HG02981 (cell line): ENCODE data around the gene GLRA2.
A peak's percentile ranks its signal among the peaks of the same experiment; 100 is the strongest.

Source experiments
- ATAC-seq: cut with Tn5 transposase; IDR thresholded peaks from one replicate; pipeline ENCODE4 v1.9.1; 2021; ENCODE audit warnings: mild to moderate bottlenecking, moderate library complexity; ENCODE audit not compliant: unreplicated experiment

GLRA2 gene

DNA sequence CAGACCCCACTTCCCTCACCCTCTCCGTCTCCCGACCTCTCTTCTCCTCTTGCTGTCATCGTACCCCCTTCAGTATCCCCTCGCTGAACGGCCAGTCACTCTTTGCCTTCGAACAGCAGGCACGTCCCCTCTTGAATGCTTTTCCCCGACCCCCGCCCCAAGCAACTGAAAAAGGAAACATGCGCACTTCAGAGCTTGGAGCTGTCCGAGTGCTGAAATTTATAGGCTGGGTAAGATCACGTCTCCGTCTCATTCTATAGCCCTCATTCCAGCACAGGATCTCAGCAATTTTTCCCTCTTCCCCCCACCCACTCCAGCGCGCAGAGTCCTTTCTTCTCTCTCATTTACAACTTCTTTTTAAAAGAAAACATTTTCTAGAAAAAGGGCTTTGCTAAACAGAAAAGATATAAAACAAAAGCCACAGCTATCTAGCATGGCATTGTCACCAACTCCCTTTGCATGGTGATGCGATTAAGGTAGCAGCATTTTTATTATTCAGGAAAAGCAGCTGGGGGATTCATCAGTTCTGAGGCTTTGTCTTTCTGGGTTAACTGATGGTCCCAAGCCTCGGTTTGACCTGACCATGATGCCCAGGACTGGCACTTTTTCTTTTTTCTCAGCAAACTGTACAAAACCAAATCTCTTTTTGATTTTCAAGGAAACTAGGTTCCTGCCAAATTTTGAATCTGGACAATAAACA lies at the start of gene GLRA2:
Gene GLRA2 (plus strand): TSS at position 247 of the 700 bp plus-strand sequence. CDS start 522 bp downstream, outside the sequence.
- ATAC-seq: no peak

DNA sequence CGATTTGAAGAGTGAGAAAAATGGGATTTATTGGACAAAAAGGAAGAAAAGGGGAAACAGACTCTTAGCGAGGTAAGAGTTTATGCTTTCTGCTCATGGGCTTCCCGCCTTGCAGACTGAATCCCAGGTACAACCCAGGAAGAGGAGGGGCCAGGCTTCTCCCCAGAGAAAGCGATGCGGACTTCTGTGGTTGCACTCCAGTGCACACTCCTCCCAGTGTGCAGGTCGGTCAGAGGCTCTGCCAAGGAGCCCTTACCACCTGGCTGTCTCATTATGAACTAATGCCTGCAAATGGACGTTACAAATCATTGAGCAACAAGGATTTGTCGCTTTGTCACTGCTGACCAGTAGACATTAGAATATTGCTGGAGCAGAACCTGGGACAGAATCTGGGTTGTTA lies 39.9 kb upstream of the GLRA2 start:
- no peak for ATAC-seq

DNA sequence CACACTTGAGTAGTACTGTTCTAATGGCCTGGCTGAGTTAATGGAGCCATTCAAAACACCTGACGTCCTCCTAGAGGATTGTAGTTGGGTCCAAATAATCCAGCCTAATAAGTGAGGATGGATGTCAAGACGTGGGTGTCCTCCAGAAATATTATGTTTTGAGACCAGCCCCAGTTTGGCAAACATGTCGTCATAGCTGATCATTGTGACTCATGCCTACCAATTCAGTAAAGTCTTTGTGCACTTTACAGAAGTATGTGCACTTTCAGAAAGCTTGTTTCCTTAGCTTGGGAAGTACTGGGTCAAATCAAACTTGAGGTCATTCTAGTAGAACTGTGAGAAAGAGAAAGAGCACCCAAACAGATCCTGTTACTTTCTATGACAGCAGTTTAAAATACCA lies 37.6 kb upstream of the GLRA2 start:
- ATAC-seq: no peak

DNA sequence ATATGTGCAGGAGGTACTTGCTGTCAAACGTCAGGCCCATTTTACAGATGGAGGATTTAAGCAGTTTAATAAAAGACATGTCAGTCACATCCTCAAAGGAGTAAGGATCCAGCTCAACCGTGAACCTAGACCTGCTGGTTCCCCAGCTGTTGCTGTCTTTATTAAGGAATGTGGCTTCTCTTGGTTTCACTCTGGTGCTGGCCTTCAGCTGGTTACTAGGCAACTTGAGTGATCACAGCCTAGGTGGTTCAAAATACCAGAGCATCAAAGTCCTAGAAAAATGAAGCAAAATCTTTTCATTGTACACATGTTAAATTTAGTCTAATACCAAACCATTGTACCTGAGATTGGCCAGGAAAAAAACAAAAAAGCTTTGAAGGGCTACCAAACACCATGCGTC lies 32.7 kb upstream of the GLRA2 start:
- ATAC-seq: peak; percentile 50

DNA sequence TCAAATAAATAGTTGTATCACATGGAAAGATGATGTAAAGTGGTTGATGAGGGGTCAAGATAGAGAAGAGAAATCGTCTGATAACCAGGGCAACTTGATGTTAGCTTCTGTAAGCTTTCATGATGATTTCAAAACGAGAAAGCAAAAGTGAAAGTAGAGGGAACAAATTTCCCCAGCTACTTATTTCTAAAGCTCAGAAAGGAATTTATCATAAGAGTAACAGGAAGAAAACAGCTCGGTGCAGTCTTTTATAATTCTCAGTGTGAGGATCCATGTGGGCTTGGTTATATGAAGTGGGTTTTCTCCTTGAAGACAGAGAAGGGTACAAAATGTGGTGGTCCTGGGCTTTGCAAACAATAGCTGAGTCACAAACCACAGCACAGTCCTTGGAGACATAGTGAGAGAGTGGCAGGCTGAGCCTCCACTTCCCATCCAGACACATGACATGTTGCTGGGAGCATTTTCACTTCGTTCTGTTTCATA lies 32.1 kb upstream of the GLRA2 start:
- peak; percentile 75 for ATAC-seq

DNA sequence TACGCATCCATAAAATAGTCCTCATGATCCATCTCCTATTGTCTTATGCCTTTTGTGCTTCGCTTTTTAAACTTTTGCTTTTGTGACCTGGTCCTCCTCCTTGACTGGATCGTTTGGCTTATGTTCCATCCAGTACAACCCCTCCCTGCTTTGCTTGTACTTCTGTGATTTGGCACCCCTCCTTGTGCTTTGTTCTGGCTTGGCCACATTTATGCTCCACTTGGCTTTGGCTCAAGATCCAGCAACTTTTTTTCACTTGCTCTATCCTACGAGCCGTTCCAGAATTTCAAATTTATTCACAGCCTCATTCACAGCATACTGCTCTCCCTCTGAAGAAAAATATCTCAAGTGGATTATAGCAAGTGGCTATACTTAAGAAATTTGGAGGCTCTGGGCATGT lies 28.0 kb upstream of the GLRA2 start:
- ATAC-seq: no peak

DNA sequence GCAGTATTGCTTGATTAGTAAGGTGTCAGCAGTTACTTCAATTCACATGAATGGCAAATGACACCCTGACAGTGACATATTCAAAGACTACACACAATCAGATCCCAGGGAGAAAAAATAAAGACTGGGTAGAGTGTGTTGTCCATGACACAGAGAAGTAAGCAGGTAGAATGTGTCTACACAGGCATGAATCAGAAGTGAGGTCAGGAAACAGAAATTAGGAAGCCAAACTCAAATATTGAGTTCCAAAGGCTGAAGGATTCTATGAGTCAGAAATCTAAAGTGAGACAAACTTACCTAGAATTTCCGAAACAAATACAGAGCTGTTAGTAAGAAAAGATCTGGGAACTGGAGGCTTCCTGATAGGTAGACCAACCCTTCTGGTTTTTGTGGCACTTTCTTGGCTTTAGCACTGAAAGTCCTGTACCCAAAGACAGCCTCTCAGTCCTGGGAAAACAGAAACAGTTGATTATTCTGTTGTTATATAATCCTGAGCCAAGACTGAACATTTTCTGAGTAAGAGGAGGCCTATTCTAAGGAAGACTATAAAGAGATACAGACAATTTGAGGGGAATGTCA lies 24.3 kb upstream of the GLRA2 start:
- ATAC-seq: no peak

DNA sequence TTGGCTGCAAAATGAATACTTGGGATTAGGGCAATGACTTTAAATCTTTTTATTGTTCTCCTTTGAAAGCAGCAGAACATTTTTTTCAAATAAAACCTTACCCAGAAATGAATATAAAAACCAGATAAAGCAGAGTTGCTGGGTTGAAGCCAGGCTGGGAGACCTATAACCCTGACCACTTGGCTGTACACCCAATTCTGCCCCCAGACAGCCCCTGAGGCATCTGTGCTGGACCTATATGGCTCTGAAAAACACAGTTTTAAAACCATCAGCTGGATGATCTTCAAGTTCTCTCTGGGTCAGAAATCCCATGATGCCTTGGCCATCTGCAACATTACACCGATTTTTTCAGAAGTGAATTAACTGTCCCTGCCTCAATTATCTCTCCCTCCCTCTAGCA lies 23.7 kb upstream of the GLRA2 start:
- no peak for ATAC-seq

DNA sequence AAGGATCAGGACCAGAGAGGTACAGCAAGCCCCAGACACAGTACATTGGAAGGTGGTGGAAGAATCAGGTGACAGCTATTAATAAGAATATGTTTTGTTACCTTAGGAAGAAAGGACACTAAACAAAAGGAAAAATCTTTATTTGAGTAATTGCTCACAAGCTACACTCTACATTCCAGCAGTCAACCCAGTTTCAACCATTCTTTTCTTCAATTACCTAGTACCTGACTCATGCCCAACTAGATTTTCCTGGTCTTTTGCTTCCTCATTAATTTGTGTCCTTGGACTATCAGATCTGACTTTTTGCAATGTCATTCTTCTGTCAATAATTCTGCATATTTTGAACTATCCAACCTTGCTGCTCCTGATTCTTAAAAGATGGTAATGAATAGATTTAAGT lies 22.5 kb upstream of the GLRA2 start:
- ATAC-seq: no peak

DNA sequence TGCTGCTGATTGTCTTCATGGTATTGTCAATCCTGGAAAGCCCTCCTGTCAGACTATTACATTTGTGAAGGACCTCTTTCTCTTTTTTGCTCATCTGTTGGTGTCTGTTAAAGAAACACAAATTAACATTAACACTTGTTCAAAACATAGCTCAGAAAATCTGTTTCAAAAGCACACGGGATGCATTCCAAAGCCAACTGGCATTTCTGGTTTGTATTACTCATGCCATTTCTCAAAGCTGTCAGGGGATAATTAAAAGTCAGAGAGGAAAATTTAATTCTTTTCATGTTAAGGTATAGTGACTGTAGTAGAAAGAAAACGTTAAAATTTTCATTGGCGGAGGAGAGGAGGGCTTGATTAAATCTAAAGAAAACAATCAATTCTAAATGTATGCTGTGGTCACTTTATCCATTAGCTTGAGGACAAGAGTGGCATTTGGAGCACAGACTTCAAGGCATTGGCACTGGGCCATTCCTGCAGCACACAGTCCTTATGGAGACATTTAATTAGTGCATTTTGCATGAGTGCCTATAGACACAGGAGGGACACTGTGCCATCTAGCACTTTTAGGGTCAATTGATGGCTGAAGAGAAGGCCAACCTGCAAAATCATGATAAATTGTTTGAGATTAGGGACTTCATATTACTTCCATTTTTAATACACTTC lies 21.2 kb upstream of the GLRA2 start:
- ATAC-seq: no peak

DNA sequence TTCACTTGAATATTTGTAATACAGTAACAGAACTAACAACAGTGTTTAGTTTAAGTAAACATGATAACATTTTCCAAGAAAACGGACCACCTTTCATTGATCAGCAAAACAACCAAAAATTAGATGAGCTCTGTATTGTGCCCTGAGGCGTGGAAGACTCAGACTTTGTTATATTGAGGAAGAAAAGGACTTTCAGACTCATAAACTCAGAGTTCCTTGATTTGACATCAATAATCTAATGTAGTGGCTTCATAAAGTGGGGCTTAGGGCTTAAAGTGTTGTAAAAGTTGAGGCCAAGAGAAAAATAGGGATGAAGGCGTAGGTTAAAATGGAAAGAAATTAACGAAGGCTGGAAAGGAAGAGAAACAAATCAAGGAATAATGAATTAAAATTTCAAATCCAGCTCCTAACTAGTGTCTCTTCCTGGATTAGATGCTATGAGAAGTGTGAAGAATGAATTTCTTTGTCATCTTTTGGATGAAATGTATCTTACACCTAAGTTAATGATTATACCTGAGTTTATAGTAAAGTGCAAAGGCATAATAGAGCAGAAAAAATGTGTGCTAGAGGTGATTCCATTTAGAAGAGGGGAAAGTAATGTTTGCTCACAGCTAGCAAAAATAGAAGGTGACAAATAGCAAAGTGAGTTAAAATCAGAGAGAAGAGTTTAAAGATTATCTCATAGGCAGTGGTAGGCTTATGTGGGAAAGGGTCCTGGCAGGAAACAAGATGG lies 19.8 kb upstream of the GLRA2 start:
- no peak for ATAC-seq

DNA sequence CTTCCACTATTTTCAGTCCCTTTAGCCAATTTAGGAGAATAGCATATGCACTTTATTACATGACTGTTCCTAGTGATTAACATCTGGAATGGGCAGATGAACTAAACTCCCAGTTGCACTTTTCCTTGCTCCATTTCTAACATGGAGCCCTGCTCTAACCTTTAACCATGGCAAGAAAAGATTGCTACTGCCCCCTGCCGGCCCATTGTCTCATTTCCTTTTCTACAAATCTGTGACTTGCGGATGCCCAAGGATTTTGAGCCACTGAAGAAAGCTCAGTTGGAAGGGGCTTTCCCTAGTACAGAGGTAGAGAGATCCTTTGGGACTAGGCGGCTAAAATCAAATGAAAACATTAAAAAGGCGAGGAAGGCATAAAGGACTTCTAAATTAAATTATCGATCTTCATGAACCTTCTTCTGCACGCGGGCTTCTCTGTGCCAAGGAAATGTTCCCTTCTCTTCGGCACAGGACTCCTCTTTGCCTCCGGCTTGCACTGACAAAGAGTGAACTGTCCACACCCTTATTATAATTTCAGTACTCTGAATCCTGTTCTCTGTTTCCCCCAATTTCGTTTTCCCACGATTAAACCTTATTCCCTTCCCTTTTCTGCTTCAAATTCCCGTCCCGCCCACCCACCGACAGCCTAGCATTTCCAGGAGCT lies 577 bp upstream of the GLRA2 start:
- no peak for ATAC-seq

DNA sequence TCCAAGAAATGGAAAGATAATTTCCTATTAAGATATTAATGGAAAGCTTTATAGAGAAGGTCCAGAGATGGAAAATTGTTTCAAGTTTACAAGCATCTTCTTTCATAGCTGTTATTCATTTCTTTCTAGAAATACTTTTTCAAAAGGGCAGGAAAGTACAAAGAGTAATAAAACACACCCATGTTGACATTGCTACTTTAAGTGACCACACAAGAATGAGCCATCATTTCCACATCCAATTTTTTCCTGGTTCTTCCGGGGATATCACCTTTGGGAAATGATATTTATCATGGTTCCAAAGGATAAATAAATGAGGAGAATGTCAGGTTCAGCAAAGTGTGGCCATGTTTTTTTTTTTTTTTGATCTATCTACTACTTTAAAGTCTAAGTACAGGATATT lies 4.5 kb downstream of the GLRA2 start:
- no peak for ATAC-seq

DNA sequence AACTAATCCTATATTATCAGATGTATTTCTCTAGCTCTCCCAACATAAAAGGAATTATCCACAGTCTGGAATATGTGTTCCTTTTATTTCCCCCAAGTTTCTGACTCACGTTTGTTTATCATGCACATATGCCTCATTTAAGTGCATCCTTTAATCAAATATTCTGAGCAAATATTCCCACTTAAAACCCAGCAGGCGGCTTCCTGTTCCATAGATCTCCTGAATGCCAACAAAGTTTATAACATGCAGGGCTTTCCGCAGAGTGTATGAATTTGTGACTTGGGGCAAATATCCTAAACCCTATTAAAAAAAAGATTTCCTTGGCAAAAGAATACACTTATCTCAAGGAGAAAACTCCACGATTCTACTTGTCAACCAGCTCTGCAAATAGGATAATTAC lies 16.9 kb downstream of the GLRA2 start:
- ATAC-seq: no peak

DNA sequence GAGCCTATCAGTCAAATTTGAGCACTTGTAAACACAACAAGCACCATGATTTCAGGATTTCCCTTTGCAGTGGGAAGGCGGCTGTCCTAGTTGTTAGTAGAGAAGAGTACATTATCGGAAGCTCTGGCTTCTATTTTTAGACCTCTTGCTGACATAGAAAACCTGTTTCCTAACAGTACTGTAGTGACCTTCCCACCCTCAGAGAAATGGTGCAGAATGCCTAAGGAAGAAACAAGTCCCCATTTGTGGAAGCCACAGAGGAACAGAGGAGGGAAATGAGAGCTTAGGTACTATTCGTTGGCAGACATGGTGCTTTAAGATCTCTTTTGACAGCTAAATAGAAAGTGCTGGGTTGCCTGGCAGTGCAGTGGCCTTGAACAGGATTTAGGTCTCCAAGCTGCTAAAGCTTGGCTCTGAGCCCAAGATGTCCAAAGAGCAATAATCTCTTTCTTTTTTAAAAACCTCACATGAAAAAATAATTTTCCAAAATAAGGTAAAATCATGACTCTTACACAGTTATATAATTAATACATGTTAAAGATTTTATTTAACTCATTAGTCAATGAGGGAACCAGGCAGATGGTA lies 24.9 kb downstream of the GLRA2 start:
- no peak for ATAC-seq

DNA sequence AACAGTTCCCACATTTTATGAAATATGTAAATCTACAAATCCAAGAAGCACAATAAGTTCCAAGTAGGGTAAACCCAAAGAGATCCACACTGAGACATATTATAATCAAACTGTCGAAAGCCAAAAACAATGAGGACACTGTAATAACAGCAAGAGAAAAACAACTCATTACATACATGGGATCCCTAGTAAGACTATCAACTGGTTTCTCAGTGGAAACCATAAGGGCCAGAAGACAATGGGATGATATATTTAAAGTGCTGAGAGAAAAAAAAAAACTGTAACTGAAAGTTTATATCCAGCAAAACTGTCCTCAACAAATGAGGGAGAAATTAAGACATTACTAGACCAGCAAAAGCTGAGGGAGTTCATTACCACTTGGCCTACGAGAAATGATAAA lies 34.7 kb downstream of the GLRA2 start:
- ATAC-seq: no peak

DNA sequence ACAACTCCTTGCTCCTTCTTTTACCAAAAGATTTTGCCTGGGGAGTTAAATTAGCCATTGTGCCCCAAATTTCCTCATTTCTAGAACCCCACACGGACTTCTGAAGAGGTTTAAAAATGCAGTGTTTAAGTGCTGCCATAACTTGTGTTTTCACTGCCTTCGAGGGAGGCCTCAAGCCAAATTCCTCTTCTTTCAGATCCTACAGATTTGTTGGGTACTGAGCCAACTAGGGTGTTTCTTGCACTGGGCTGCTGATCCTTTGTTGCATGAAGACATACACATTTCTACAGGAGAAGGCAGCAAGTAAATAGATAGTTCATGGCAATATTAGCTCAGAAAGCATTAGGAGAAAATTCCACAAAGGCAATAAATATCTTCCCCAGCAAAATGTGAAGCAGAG lies 43.8 kb downstream of the GLRA2 start:
- ATAC-seq: no peak

DNA sequence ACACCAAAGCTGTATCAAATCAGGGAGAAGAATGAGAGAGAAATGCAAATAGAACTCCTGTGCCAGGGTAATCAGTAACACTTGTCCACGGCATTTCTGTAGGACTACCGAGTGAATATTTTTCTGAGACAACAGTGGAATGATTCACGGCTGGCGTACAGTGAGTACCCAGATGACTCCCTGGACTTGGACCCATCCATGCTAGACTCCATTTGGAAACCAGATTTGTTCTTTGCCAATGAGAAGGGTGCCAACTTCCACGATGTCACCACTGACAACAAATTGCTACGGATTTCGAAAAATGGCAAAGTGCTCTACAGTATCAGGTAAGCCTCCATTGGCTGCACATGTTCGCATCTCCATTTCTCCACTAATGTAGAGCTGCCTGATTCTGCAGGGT lies 51.7 kb downstream of the GLRA2 start:
- no peak for ATAC-seq

DNA sequence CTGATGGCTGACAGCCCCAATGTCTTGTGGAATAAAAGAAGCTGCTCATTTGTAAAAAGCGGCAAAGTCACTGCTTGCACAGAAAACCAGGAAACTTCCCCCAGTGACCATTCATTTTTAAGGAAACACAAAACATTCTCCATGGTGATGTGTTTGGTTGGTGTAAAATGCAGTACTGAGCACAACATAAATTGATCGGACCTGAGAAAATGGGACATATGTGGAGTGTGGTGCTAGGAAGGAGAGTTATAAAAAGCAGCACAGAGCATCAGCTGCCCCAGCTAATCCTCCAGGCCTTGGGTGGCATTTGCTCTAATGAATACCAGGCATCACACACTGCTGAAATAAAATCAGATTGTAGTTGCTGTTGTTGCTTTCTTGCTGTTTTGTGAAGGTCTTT lies 55.2 kb downstream of the GLRA2 start:
- ATAC-seq: no peak

DNA sequence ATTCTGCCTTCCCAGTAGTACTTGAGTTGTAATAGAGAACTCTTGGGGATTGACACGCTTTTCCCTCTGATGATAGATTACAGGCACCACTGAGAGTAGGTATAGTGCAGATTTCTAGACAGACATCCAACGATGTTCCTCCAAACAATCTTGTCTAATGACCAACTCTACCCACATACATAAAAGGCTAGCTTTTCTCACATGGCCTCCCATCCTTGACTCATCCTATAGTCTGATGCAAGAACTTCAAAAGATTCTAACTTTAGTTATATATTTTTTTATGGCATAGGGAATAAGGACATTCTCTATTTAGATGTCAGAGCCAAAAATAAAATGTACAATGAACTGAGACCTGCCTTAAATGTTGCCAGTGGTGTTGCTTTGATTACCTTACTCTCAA lies 60.9 kb downstream of the GLRA2 start:
- no peak for ATAC-seq
